NCI-H345 treated with DMSO at 0.1 percent for 48 hours (cell line): ENCODE data around the gene MICB.
"Not testable (repeated sequence)": the region's sequence is repeated elsewhere in the genome, so short reads cannot be mapped to it uniquely, and the experiment has no call there.

Source experiments
- DNase-seq: peaks from one replicate; lab custom pipeline; 2025; ENCODE audit not compliant: unreplicated experiment; lab: John Stamatoyannopoulos, UW

MICB gene

GRCh38 chr6:31473780-31474761, 23.9 kb upstream of the MICB start:
- no peak for DNase-seq

DNA sequence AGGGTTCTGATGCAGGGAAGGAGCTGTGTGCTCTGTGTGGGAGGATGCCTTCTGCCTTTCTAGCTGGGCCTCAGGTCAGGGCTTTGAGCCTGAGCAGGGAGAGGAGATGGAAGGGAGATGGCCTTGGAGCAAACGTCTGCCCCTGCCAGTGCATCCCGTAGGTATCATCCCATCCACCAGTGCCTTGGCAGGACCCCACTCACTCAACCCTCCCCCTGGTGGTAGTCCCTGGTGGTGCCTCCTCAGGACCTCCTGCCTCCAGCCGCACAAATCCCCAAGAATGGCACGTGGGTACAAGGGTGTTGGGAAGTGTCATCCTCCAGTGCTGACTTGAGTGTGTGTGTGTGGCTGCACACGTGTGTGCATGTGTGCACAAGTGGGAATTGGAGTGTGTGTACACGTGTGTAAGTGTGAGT, 23.1 kb upstream of the MICB start:
- no peak for DNase-seq

DNA sequence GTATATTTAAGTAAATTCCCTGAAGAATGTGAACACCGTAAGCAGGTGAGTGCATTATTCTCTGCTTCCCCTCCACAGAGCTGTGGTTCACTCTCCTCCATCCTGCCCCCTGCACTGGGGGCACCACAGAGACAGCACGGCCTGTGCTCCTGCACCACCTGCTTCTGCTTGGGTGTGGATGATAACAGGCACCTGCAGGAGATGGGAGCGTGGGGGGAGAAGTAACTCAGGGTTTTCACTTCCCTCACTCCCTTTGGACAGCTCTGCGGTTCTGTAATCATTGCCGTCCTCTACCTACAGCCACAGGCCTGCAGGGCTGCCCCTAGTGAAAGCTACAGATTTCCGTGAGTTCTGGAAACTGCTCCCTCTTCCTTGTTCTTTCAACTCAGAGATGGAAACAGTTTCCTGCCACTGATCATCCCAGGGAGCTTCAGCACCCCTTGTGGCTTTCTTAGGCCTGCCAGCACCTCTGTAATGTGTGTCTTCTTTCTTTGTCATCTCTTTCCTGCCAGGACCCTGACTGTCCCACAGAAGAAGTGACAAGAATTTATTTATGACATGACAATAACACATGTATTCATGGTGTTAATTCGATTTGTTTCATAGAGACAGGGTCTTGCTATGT, 21.3 kb upstream of the MICB start:
- no peak for DNase-seq

GRCh38 chr6:31477521-31477920, 20.4 kb upstream of the MICB start:
- no peak for DNase-seq

GRCh38 chr6:31478186-31478950, 19.6 kb upstream of the MICB start:
- no peak for DNase-seq

- no peak for DNase-seq
Measured at GRCh38 chr6:31479151-31479932, 18.6 kb upstream of the MICB start.

- DNase-seq, result no peak
Measured at GRCh38 chr6:31479933-31480535, 17.9 kb upstream of the MICB start.

GRCh38 chr6:31480574-31480973, 17.4 kb upstream of the MICB start:
- no peak for DNase-seq

- DNase-seq, result no peak
Measured at GRCh38 chr6:31483392-31483791, 14.6 kb upstream of the MICB start.

DNA sequence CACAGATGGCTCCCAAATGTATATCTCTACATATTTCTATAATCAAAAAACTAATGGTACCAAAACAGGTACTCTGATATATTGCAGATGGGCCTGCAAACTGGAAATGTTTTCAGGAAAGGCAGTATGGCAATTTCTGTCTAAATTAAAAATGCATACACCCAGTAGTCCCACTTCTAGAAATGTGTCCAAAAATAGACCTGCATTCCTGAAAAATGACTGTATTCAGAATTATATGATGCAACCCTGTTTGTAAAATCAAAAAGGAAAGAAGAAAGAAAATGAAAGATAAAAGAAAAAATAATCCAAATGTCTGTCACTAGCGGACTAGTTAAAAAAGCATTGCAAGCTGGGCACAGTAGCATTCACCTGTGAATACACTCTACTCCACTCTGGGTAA, 12.9 kb upstream of the MICB start:
- no peak for DNase-seq

DNA sequence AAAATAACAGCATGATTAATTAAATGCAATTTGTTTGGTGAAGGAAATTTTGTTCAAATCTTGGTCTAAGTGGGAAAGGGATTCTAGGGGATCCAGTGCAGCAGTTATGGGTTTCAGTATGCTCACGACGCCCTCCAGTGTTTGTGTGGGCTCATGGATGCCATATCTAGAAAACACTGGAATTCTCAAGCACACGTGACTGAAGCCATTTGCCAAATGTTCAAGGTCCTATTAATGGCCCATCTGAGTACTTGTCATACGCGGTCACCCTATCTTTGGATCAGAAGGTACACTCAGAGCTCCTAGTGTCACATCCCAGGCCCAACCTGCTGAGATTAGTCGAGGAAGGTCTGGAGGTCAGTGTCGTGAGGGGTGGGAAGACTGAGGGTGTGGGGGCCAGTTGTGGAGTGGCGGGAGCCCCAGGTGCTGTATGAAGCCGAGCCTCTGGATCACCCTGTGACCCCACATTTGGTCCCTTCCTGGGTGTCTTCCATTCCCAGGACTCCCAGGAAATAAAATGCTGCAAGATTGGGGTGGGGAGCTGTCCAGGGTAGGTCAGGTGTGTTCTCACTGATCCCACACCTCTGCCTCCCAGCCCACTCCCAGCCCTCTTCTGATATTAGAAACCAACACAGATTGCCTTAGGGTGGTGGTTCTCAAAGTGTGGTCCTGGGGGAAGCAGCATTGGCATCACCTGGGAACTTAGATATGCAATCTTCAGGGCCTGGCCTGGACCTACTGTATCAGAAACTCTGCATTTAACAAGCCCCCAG, 11.7 kb upstream of the MICB start:
- not testable (repeated sequence) for DNase-seq

DNA sequence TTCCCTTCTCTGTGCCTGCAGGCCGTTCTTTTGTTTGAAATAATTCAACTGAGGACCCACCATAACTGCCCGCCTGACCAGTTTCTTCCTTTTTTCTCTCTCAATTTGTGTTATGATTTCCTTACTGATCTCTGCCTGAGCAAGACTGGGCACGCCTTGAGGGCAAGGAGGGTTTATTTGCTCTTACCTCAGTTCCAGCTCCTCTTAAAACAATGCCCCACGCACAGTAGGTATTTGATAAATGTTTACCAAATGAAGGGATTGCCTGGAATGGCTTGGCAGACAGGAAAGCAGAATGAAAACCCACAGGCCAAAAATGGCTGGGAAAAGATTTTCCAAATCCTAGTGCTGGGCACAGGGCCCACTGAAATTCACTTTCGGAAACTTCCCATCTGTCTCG, 10.3 kb upstream of the MICB start:
- not testable (repeated sequence) for DNase-seq

- DNase-seq, result no peak
Measured at GRCh38 chr6:31489086-31489485, 8.9 kb upstream of the MICB start.

GRCh38 chr6:31490115-31490873, 7.7 kb upstream of the MICB start:
- DNase-seq, result no peak

GRCh38 chr6:31493550-31493874, 4.4 kb upstream of the MICB start:
- DNase-seq, result not testable (repeated sequence)

DNA sequence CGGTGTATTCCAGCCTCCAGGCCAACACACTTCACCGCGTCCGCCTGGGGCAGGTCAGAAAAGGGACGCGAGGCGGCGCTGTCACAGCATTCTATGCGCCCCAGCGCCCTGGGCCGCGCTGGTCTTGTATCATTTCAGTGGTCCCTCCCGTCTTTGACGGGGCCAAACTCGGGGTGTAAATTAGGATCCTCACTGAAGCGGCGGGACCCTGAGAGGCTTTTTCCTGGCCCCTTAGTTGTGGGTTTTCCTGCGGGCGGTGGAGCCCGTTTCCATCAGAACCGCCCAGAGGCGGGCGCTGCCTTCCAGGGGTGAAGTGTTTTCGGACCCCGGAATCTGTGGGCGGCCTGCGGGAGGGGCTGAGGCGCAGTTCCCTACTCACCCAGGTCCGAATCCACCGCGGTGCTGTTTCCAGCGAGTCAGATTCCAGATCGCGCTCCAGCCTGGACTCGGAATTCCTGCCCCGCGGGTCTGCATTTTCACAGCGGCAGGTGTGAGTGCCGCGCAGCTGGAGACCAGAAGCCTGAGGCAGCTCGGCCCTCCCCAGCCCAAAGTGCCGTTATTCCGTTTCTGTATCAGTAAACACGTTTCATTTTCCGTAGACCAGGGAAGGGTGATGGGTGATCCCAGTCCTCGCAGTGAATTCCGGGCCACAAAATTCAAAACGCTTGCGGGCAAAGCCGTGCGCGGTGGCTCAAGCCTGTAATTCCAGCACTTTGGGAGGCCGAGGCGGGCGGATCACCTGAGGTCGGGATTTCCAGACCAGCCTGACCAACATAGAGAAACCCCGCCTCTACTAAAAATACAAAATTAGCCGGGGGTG, 3.9 kb upstream of the MICB start:
- no peak for DNase-seq

DNA sequence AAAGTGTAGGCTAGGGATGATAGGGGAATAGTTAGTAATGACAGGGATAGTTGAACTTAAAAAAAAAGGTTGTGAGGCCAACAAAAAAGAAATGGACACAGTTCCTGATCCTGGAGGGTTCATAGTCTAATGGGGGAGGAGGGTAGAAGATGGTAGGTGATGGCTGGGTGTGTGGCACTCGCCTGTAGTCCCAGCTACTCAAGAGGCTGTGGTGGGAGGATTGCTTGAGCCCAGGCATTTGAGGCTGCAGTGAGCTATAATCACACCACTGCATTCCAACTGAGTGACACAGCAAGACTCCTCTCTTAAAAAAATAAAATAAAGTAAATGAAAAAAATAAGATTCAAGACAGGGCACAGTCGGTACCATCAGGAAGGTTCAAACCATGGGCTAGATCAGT, 2.4 kb upstream of the MICB start:
- no peak for DNase-seq

- not testable (repeated sequence) for DNase-seq
Measured at GRCh38 chr6:31496826-31497225, 1.1 kb upstream of the MICB start.
